Caco-2 (cell line): ENCODE results near the gene ZNF468. TPM values are rescaled to one million over a fixed set of nuclear protein-coding genes. Genes with fewer than 3 reads are reported as not detected.
"Not testable (repeated sequence)": the region's sequence is repeated elsewhere in the genome, so short reads cannot be mapped to it uniquely, and the experiment has no call there.

Experiments
- BruUV-seq: library from RNA; stranded (reverse); fragments of 400-500 nt; replicated peaks from 2 replicates; lab custom pipeline; 2021; lab: Mats Ljungman, UMichigan
- CTCF ChIA-PET: fragments of 300-600 bp; sonication (Branson Sonifier 250); formaldehyde crosslinking; loops from one replicate; lab custom pipeline; 2022; ENCODE audit warnings: antibody characterized with exemption; lab: Charles Lee
- POLR2A ChIA-PET: fragments of 300-600 bp; sonication (Branson Sonifier 250); formaldehyde crosslinking; loops from one replicate; lab custom pipeline; 2022; ENCODE audit warnings: antibody characterized with exemption; lab: Charles Lee
- DNase-seq, 2 experiments: peaks; one replicate each; pipeline versions ENCODE4 v3.0.0 to v3.0.0-alpha.2; 2020 to 2022
- H3K27me3 ChIP-seq: replicated peaks from 2 replicates; pipeline ENCODE4 v1.6.0; 2011; ENCODE audit warnings: low read length; ENCODE audit not compliant: control insufficient read depth, insufficient read depth
- H3K36me3 ChIP-seq: 2 replicates; pipeline ENCODE4 v1.5.1; 2011; ENCODE audit warnings: low read length; ENCODE audit not compliant: control insufficient read depth, insufficient read depth
- H3K4me1 ChIP-seq: fragments of 250-450 bp; sonication (Bioruptor Pico); 2 replicates; pipeline ENCODE4 v1.5.1; 2020; ENCODE audit warnings: mild to moderate bottlenecking
- H3K4me3 ChIP-seq: 2 replicates; pipeline ENCODE4 v1.5.1; 2011; ENCODE audit warnings: low read depth, mild to moderate bottlenecking, control low read depth, low read length
- H3K9me3 ChIP-seq: fragments of 250-450 bp; sonication (Bioruptor Pico); 2 replicates; pipeline ENCODE4 v1.5.1; 2020; ENCODE audit warnings: mild to moderate bottlenecking, moderate library complexity
- H3K27ac Mint-ChIP-seq: one replicate; pipeline ENCODE4 v1.8.0; 2022; ENCODE audit warnings: mixed read lengths; ENCODE audit not compliant: unreplicated experiment
- H3K27me3 Mint-ChIP-seq: one replicate; pipeline ENCODE4 v1.8.0; 2022; ENCODE audit warnings: mixed read lengths; ENCODE audit not compliant: insufficient read depth, unreplicated experiment
- H3K36me3 Mint-ChIP-seq: one replicate; pipeline ENCODE4 v1.8.0; 2022; ENCODE audit warnings: mild to moderate bottlenecking, mixed read lengths; ENCODE audit not compliant: insufficient read depth, unreplicated experiment
- H3K4me1 Mint-ChIP-seq: one replicate; pipeline ENCODE4 v1.8.0; 2022; ENCODE audit warnings: low read depth, mixed read lengths; ENCODE audit not compliant: unreplicated experiment
- H3K4me3 Mint-ChIP-seq: one replicate; pipeline ENCODE4 v1.8.0; 2022; ENCODE audit warnings: mild to moderate bottlenecking, moderate library complexity, mixed read lengths; ENCODE audit not compliant: unreplicated experiment
- H3K9me3 Mint-ChIP-seq: one replicate; pipeline ENCODE4 v1.8.0; 2022; ENCODE audit warnings: mixed read lengths; ENCODE audit not compliant: unreplicated experiment
- CTCF ChIP-seq, 2 experiments: fragments of 200-600 bp in 1 of 2; IDR thresholded peaks; 1 replicate in 1 of 2; 2 replicates in 1 of 2; pipeline versions ENCODE4 v1.5.1 to v1.8.0; 2011 to 2022; ENCODE audit warnings: antibody characterized with exemption in 1 of 2, control low read depth in 1 of 2, inconsistent platforms in 1 of 2, low read depth in 1 of 2, low read length in 1 of 2, mild to moderate bottlenecking in 1 of 2, moderate library complexity in 1 of 2; ENCODE audit not compliant: insufficient read depth in 1 of 2, severe bottlenecking in 1 of 2, unreplicated experiment in 1 of 2
- intact Hi-C: fragments of 100-400 bp; cut with micrococcal nuclease; formaldehyde crosslinking; loops from one replicate; pipeline ENCODE4 v1.10.0; 2022; ENCODE audit not compliant: unreplicated experiment
- total RNA-seq: library from RNA; stranded (reverse); gene quantifications from 2 replicates; pipeline ENCODE4 v1.2.3, GENCODE V29; 2022

Gene ZNF468
- total RNA-seq, 1 experiment from 2014 or later, result 35.8 TPM

DNA sequence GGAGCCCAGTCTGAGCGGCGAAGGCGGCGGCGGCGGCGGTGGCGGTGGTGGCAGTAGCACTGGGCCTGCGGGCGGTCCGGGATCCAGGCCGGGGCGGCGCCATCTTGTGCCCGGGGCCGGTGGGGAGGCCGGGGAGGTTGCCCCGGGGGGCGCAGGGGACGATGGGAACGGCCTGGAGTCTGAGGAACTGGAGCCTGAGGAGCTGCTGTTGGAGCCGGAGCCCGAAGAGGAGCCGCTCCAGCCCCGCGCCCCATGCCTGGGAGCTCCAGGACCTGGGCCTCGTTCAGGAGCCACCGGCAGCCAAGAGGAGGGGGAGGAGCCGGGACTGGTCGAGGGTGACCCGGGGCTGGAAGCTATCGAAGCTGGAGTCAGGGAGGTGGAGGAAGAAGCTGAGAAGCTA is 47.6 kb downstream of the ZNF468 start:
- Mint-ChIP-seq H3K4me1 (no peaks in the 10 kb centered on the region), H3K9me3 (peaks cover 6% of the 10 kb centered on the region), H3K4me3 (no peak overlapping the region), H3K27ac (no peak overlapping the region), H3K27me3 (no peaks in the 10 kb centered on the region), H3K36me3 (peaks cover 69% of the 10 kb centered on the region)
- no peak for TF ChIP-seq CTCF (IDR thresholded peaks at IDR 0.05; ENCODE audit: insufficient read depth in 1 of 2, low read depth in 1 of 2, low read length in 1 of 2, severe bottlenecking in 1 of 2, unreplicated experiment in 1 of 2)
- Histone ChIP-seq H3K4me3 (no peak overlapping the region), H3K27me3 (no peaks in the 10 kb centered on the region), H3K9me3 (peaks cover 17% of the 10 kb centered on the region; the same call in 1 of the 2 replicates), H3K36me3 (peaks cover 5% of the 10 kb centered on the region), H3K4me1 (no peaks in the 10 kb centered on the region)
- no TSS peak for BruUV-seq
- DNase-seq, result no peak
- POLR2A ChIA-PET, result no interaction called here
- CTCF ChIA-PET, result interaction anchor here (0.5 kb wide), 1 partner anchor 58 kb away, joined by 3 read pairs; no protein-coding TSS in a partner anchor
- intact Hi-C loops, result no loop called here

- peaks cover 75% of the 10 kb centered on the region for H3K36me3 Mint-ChIP-seq
- Histone ChIP-seq H3K9me3 (peaks cover 70% of the 10 kb centered on the region), H3K36me3 (peaks cover 10% of the 10 kb centered on the region)
- H3K27me3 ChIP-seq, POLR2A ChIA-PET, H3K4me1 ChIP-seq, CTCF ChIA-PET, H3K4me1 Mint-ChIP-seq, H3K27me3 Mint-ChIP-seq, H3K4me3 ChIP-seq, H3K27ac Mint-ChIP-seq, intact Hi-C loops, DNase-seq, BruUV-seq, H3K4me3 Mint-ChIP-seq: not testable (repeated sequence)
- peaks cover 53% of the 10 kb centered on the region for H3K9me3 Mint-ChIP-seq
These were observed 57.3 kb downstream of the ZNF468 start for GRCh38 chr19:52799950-52800640.

- H3K9me3 ChIP-seq, result peaks cover 8% of the 10 kb centered on the region
- intact Hi-C loops, result no loop called here
- H3K4me3 ChIP-seq, result no peak overlapping the region
- no peaks in the 10 kb centered on the region for H3K27me3 ChIP-seq
- H3K36me3 ChIP-seq, result no peaks in the 10 kb centered on the region
- CTCF ChIA-PET, result no interaction called here
- H3K4me1 ChIP-seq, result no peaks in the 10 kb centered on the region
- Mint-ChIP-seq H3K4me3 (no peak overlapping the region), H3K9me3 (peaks cover 16% of the 10 kb centered on the region), H3K36me3 (peaks cover 11% of the 10 kb centered on the region), H3K27ac (no peak overlapping the region), H3K4me1 (peaks cover 17% of the 10 kb centered on the region), H3K27me3 (no peaks in the 10 kb centered on the region)
- no TSS peak for BruUV-seq
- no peak for DNase-seq
- POLR2A ChIA-PET, result no interaction called here
- no peak for TF ChIP-seq CTCF (IDR thresholded peaks at IDR 0.05; ENCODE audit: insufficient read depth in 1 of 2, low read depth in 1 of 2, low read length in 1 of 2, severe bottlenecking in 1 of 2, unreplicated experiment in 1 of 2)
These were observed 68.0 kb downstream of the ZNF468 start for GRCh38 chr19:52789440-52789839.

Other genes with a start within 250 kb of the ZNF468 start
- 36.8 and 39.4 TPM in 2 replicates for gene ZNF83, start 219.3 kb downstream of the ZNF468 start, total RNA-seq
- 27.5 and 28.5 TPM in 2 replicates for gene ZNF611, start 122.6 kb downstream of the ZNF468 start, total RNA-seq
- gene ZNF600, start 70.8 kb downstream of the ZNF468 start, total RNA-seq, result 18.8 and 21.1 TPM in 2 replicates
- gene ZNF28, start 36.0 kb downstream of the ZNF468 start, total RNA-seq, result 27.2 and 28.2 TPM in 2 replicates
- 14.7 and 15.5 TPM in 2 replicates for gene ZNF320, start 40.0 kb upstream of the ZNF468 start, total RNA-seq
- 7.3 and 9.0 TPM in 2 replicates for gene ZNF888, start 65.8 kb upstream of the ZNF468 start, total RNA-seq
- gene ZNF816, start 105.3 kb upstream of the ZNF468 start, total RNA-seq, result 8.8 and 11.5 TPM in 2 replicates
- gene ERVV-1, start 156.3 kb upstream of the ZNF468 start, total RNA-seq, result not detected in 2 replicates
- gene ERVV-2, start 187.1 kb upstream of the ZNF468 start, total RNA-seq, result 0.11 and 0.21 TPM in 2 replicates
- gene ZNF160, start 245.8 kb upstream of the ZNF468 start, total RNA-seq, result 30.6 and 33.3 TPM in 2 replicates